GM12892 (cell line): Measurements from ENCODE around the gene RPL36AL.

Source experiments
- POLR2A ChIP-seq: IDR thresholded peaks from 2 replicates; pipeline ENCODE4 v1.6.1; 2011; ENCODE audit warnings: low read depth, low read length, control low read depth
- POLR2AphosphoS5 ChIP-seq: IDR thresholded peaks from 2 replicates; pipeline ENCODE4 v1.6.1; 2011; ENCODE audit warnings: low read depth, low read length, control low read depth

GRCh38 chr14:49598485-49599300 lies 21.7 kb downstream of the RPL36AL start, which contains the start of gene LRR1:
- TF ChIP-seq POLR2AphosphoS5 (peak; percentile 89), POLR2A (peak; percentile 94)
